Esophagus mucosa (tissue), 1 donor: Measurements from ENCODE around the gene DFFB. TPM values are rescaled to one million over a fixed set of nuclear protein-coding genes. Genes with fewer than 3 reads are reported as not detected.

ENCODE experiments used
- ATAC-seq: fragments of 200-7000 bp; cut with Tn5 transposase; one replicate; pipeline ENCODE4 v1.9.1; 2020
- total RNA-seq: library from RNA; stranded (reverse); gene quantifications from one replicate; pipeline ENCODE4 v1.2.4, GENCODE V29; 2023
- donor health status: DM: yes; HTN: yes; CAD: no.

Gene DFFB
- total RNA-seq, 1 donor from 2014 or later = 2.4 TPM

DNA sequence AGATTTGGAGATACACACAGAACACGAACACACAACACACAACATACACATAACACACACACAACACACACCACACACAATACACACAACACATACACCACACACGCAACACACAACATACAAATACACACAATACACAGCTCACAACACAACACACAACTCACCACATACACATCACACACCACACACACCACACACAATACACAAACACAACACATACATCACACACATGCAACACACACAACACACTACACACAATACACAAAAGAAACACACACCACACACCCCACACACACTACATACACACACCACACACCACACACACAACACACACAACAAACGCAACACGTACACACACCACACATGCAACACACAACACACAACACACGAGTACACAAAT, 71.8 kb downstream of the DFFB start:
- no peak for ATAC-seq

DNA sequence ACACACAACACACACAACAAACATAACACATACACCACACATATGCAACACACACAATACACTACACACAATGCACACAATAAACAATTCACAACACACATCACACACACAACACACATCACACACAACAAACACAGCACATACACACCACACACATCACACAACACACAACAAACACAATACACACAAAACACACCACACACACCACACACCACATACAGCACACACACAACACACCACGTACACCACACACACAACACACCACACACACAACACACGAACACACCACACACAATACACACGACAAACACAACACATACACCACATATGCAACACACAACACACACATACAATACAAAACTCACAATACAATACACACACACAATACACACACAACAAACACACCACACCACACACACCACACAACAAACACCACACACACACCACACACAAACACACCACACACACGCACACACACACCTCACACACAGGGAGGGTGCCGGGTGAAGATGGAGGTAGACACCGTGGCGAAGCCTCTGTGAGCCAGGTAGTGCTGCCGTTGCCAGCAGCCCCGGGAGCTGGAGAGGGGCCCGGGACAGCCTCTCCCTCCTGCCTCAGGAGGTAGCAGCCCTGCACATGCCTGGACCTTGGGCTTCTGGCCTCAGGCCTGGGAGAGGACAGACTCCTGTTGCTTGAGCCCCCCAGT, 73.2 kb downstream of the DFFB start:
- ATAC-seq = no peak

DNA sequence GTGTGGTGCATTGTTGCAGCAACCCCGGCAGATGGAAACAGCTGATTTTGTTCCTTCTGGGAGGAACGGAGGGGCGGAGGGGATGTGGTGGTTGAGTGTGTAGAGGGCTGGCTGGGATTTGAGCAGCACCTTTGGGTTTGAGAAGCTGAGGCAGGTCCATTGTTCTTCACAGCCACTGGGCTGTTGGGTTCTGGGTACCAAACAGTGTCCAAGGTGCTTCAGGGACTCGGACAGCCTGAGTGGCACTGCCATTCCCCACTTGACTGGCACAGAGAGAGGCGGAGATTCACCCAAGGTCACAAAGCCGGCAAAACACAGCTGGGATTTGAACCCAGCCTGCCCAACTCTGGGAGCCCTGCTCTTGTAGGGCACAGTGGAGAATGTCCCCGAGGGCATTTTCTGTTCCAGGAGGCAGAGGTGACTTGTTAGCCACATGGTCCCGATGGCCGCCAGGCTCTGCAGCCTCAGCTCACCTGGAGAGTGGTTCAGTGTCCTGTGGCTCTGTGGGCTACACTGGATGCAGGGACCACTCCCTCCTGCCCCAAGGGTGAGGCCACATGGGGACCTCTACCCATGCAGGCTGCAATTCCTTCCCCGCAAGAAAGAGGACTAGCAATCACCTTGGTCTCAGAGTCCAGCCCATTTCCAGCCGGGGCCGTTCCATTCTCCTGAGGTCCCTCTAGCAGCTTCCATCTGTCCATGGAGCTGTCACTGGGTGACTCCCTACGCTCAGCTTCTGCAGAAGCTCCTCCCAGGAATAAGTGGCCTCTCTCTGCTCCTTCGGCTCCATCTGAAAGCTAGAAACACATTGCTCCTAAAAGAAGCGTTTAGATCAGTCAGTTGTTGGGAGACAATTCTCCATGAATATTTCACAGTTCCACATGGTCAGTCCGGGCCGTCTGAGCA, 74.0 kb downstream of the DFFB start:
- no peak for ATAC-seq

DNA sequence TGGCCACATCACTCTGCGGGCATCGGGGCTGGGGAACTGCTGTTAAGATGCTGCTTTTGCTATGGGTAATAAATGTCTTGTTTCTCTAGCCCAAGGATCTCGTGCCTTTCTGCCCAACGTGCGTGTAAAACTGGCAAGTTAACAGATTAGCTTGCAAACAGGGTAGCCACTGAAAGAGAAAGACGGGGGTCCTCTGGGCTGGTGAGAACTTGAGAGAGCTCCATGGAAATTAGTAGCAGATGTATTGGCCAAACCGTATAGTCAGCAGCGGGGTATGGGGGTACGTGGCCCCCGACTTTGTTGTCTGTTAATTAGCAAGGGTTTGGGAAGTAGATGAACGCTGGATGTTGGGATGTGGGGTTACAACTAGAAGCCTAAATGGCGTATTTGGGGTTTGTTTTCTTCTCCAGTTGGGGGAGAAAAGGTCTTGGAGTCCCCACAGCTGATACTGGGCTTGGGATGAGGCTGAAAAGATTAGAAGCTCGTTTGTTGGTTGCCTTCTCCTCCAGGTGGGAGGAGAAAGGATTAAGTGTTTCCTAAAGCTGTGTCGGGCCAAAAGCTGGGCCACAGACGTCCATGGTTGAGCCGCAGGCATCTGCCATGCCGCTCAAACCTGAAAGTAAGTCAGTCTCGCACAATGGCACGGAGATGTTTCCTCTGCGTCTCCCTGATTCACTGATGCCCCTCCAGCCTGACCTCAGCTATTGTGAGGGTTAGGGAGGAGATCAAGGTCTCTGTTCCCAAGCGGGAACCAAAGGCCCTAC, 75.1 kb downstream of the DFFB start:
- no peak for ATAC-seq

Other genes starting within 250 kb of the DFFB start
- 12.5 TPM for gene MEGF6, start 246.0 kb upstream of the DFFB start, total RNA-seq
- gene TPRG1L, start 232.5 kb upstream of the DFFB start, total RNA-seq = 40.3 TPM
- gene WRAP73, start 207.4 kb upstream of the DFFB start, total RNA-seq = 13.9 TPM
- gene TP73, start 205.0 kb upstream of the DFFB start, total RNA-seq = 5.2 TPM
- gene CCDC27, start 105.0 kb upstream of the DFFB start, total RNA-seq = not detected
- gene SMIM1, start 84.7 kb upstream of the DFFB start, total RNA-seq = 1.5 TPM
- gene LRRC47, start 61.0 kb upstream of the DFFB start, total RNA-seq = 38.6 TPM
- gene CEP104, start 265 bp upstream of the DFFB start, total RNA-seq = 27.8 TPM
- 11.5 TPM for gene C1orf174, start 42.8 kb downstream of the DFFB start, total RNA-seq